HG02610 (cell line): Measurements from ENCODE around the gene OAS1.
"Not testable (repeated sequence)": the region's sequence is repeated elsewhere in the genome, so short reads cannot be mapped to it uniquely, and the experiment has no call there.

Experiments used
- ATAC-seq: cut with Tn5 transposase; IDR thresholded peaks from one replicate; pipeline ENCODE4 v1.9.1; 2021; ENCODE audit warnings: mild to moderate bottlenecking, moderate library complexity; ENCODE audit not compliant: unreplicated experiment

Gene OAS1

DNA sequence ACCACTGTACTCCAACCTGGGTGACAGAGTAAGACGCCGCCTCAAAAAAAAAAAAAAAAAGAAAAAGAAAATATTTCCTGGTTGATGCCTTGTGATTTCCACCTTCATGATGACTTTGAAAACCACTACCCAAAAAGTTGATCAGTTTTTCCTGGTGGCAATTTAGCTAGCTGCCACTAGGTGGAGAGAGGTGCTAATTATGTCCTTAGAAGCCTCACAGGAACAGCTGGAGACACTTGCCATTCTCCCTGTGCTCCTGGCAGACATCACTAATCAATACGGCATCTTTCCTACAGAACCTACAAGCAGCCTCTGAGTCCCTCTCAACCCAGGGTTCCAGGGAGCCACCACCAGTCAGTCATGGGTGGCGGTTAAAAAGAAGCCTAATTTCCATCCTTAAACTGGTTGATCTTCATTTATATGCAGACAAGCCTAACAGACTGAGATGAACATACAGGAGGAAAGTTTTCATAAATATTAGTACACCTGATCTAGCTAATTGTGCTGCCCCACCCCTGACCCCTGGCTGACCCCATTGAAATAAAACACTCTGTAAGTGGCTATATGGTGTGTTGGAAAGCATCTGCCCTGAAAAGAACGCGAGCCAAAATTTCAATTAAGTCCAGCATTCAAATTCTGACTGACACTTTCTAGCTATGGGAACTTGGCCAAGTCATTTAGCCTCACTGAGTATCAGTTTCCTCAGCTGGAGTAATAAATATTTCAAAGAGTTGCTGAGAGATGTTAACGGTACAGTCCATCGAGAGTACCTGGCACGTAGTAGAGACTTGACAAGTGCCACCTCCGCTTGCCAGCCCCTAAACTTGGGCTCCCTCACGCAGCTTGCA, 6.2 kb upstream of the OAS1 start:
- ATAC-seq: no peak

DNA sequence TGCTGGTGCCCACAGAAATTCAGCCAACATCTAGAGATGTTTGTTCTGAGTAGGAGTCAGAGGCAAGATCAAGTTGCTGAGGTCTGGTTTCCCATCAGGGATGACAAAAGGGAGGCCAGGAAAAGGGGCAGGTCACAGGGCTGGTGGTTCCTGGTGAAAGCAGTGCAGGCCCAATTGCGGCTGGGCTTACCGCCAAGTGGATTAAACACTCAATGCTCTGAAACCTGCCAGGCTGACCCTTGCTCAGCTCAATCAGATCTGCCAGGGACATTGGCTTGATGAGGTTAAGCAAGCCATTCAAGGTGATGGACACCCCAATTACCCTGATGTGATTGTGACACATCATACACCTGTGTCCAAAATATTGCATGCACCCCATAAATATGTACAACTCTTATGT, 5.5 kb upstream of the OAS1 start:
- no peak for ATAC-seq

DNA sequence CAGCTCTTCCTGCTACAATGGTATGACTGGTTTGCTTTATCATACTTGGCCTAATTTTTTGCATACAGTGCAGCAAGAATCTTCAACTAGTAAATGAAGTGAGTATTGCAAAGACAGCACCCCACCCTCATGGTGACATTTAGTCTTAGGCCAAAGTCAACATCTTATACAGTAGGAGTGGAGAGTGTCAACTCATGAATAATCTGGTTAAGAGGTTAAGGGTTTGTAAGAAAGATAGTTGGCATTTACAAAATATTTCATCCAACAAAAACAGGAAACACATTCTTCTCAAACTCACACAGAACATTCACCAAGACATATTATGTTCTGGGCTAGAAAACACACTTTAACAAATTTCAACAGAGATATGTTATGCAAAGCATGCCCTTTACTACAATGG, 2.2 kb upstream of the OAS1 start:
- ATAC-seq: no peak

DNA sequence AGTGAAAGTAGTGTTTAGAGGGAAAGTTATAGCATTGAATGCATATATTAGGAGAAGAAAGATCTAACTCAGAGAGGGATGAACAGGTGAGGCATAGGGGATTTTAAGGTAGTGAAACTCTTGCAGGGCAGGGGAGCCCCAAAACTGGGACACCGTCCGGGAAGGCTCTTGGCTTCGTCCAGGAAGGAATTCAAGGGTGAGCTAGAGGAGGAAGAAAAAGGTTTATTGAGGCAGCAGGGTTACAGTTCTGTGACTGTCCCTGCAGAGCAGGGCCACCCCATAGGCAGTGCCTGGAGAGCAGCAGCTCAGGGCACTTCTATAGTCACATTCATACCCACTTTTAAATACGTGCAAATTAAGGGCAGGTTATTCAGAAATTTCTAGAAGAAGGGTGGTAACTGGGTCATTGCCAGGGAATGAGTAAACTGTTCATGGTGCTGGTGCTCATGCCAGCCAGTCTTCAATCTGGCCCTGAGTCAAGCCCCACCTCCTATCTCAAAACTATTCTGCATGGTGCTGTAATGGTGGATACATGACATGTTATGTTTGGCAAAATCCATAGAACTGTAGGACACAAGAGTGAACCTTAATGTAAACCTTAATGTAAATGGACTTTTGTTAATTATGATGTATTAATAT, 1.2 kb upstream of the OAS1 start:
- no peak for ATAC-seq

- ATAC-seq: peak; percentile 35
Measured at GRCh38 chr12:112907415-112908157, 824 bp downstream of the OAS1 start.

GRCh38 chr12:112908548-112908947, 1.8 kb downstream of the OAS1 start:
- no peak for ATAC-seq

DNA sequence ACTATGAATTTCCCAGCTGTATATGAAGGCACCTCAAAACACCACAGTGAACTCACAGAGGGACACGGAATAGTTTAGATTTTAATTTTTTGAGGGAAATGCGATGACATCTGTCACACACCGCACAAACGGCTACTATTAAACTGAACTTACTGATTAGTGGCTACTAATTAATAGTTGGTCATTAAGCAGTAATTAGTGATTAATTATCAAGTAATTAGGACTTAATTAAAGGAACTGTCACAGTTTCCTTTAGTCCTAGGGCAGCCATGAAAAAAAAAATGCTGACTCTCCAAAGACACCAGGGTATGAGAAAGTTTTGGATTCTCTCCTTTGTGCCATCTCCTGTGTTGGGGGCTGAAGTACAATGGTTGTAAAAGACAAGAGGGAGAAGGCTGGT, 2.9 kb downstream of the OAS1 start:
- no peak for ATAC-seq

DNA sequence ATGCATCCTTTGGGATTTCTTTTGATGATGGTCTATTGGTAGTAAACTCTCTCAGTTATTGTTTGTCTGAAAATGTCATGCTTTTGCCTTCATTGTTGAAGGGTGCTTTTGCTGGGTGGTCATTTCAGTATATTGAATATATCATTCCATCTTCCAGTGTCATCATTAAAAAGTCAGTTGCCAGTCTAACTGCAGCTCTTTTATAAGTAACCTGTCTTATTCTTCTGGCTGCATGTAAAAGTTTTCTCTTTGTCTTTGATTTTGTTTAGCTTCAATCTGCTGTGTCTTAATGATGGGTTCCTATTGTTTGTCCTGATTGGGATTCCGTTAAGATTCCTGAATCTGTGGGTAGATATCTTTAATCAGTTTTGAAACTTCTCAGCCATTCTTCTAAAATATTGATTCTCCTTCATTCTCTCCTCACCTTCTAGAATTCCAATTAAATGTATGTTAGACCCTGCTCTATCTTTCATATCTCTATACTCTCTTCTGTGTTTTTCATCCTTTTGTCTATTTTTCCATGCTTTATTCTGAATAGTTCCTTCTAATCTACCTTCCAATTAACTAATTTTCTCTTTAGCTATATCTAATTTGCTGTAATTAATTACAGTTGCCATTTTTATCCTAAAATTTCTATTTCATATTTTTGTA, 6.4 kb downstream of the OAS1 start:
- ATAC-seq: no peak

- not testable (repeated sequence) for ATAC-seq
Measured at GRCh38 chr12:112913888-112914287, 7.1 kb downstream of the OAS1 start.

DNA sequence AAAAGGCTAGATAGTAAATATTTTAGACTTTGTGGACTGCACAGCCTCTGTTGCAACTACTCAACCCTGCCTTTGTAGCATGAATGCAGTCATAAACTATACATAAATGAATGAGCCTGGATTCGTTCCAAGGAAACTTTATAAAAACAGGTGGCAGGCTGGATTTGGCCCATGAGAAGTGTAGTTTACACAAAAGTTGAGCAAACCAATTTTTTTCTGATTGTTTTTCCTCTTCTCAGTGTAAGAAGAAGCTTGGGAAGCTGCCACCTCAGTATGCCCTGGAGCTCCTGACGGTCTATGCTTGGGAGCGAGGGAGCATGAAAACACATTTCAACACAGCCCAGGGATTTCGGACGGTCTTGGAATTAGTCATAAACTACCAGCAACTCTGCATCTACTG, 9.5 kb downstream of the OAS1 start:
- no peak for ATAC-seq

DNA sequence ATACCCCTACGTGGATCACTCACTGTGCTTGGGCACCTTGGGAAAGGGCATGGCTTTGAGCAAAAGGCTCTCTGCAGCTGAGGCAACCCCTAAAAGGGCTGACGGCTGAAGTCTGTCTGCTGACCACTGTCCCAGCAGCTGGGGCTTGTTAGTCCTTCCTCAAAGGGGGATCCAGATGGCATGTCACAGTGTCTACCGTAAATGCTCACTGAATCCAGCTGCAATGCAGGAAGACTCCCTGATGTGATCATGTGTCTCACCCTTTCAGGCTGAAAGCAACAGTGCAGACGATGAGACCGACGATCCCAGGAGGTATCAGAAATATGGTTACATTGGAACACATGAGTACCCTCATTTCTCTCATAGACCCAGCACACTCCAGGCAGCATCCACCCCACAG, 12.4 kb downstream of the OAS1 start:
- ATAC-seq: no peak

- peak; percentile 60 for ATAC-seq
Measured at GRCh38 chr12:112924986-112925385, 18.2 kb downstream of the OAS1 start.

DNA sequence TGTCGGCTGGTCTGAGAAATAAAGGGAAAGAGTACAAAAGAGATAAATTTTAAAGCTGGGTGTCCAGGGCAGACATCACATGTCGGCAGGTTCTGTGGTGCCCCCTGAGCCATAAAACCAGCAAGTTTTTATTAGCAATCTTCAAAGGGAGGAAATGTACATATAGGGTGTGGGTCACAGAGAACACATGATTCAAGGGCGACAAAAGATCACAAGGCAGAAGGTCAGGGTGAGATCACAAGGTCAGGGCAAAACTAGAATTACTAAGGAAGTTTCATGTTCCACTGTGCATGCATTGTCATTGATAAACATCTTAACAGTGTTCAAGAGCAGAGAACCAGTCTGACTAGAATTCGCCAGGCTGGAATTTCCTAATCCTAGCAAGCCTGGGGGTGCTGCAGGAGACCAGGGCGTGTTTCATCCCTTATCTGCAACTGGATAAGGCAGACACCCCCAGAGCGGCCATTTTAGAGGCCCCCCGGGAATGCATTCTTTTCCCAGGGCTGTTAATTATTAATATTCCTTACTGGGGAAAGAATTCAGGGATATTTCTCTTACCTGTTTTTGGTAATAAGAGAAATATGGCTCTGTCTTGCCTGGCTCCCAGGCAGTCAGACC, 19.8 kb downstream of the OAS1 start:
- not testable (repeated sequence) for ATAC-seq

DNA sequence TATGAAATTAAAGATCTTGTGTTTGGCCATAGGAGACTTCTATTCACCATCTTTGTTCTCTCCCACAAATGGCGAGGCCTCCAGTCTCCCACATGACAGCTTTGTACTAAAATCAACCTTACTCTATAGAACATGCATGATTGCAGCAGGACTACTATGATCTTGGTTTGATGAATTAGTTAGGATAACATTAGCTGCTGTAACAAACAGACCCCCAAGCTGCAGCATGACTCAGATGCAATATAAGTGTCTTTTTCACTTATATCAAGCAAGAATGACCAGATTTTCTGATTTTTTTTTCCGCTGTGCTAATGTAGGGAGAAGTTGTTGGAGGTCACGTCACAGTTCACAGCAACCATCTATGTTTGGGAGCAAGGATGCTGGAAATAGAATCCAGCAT, 20.7 kb downstream of the OAS1 start:
- ATAC-seq: no peak

DNA sequence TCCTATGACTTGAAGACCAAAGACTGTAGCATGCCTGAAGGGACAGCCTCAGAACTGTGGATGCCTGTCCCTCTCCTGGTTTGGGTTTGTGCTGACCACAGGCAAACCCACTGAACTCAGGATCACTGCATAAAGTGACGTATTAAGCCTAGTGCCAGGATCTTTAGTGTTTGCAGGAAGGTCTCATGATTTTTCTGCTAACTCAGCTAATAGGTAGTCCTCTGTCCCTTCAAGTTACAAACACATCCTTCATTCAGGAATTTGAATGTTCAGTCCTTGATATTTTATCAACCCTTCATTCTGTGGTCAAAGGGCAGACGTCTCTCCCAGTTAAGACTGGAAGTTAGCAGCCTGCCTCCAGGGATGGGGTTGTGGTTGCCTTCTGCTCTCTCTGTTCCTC, 21.2 kb downstream of the OAS1 start:
- no peak for ATAC-seq

DNA sequence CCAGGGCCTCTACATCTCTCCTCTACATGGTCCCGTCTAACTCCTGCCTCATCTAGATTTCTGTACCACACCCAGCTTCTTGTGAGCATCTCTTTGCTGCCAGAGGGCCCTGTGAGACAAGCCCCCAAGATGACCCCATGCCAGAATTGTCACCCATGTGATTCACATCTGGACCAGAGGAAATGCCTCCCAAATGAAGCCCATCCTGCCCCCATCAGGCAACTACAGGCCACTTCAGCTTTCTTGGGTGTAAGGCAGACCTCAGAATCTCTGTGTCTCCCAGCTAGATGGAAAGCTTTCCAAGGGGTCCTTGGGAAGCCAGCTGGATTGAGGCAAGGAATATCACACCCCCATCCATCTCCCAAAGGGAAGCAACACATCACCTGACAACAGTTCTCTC, 22.2 kb downstream of the OAS1 start:
- no peak for ATAC-seq

- no peak for ATAC-seq
Measured at GRCh38 chr12:112929715-112930114, 23.0 kb downstream of the OAS1 start.

DNA sequence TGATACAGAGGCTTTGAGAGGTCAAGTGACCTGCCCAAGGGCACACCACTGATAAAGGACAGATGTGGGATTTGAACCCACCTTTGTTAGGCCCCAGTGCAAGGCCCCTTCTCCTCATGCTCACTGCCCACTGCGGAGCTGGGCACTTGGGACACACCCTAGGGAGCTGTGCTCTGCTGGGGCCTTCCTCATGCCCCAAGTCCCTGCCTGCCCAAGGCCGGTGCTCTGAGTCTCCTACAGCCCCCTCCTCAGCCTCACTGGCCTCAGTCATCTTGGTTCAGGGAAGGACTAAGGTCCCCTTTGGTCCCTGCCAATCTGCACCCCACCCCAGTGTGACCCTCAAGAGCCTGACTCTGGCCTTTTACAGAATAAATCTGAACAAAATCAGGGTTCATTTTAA, 23.6 kb downstream of the OAS1 start:
- ATAC-seq: no peak

- ATAC-seq: no peak
Measured at GRCh38 chr12:112932485-112933128, 25.8 kb downstream of the OAS1 start.

GRCh38 chr12:112933129-112933505, 26.4 kb downstream of the OAS1 start:
- ATAC-seq: no peak
